SK-N-SH treated with all-trans-retinoic acid at 6 μM for 48 hours (cell line): Measurements from ENCODE around the gene MFN2.

Source experiments
- ATAC-seq: fragments of 200-7000 bp; cut with Tn5 transposase; 3 replicates; pipeline ENCODE4 v1.9.1; 2020; ENCODE audit warnings: mild to moderate bottlenecking, moderate library complexity
- ARNTL ChIP-seq: fragments of 450-650 bp; formaldehyde crosslinking; IDR thresholded peaks from 2 replicates; pipeline ENCODE4 v1.5.0; 2020; ENCODE audit warnings: low read depth, mild to moderate bottlenecking, moderate library complexity, borderline replicate concordance
- BACH2 ChIP-seq: fragments of 250-450 bp; sonication (Bioruptor Pico); IDR thresholded peaks from 2 replicates; pipeline ENCODE4 v1.9.0; 2021; ENCODE audit warnings: mild to moderate bottlenecking, borderline replicate concordance
- CREB5 ChIP-seq: fragments of 250-450 bp; sonication (Bioruptor Pico); IDR thresholded peaks from 2 replicates; pipeline ENCODE4 v1.5.1; 2020; ENCODE audit warnings: low read depth, mild to moderate bottlenecking, moderate library complexity
- CSDC2 ChIP-seq: fragments of 250-450 bp; sonication (Bioruptor Pico); IDR thresholded peaks from 2 replicates; pipeline ENCODE4 v1.5.0; 2020; ENCODE audit warnings: mild to moderate bottlenecking, moderate library complexity
- ESRRG ChIP-seq: fragments of 250-450 bp; sonication (Bioruptor Pico); IDR thresholded peaks from 2 replicates; pipeline ENCODE4 v1.6.1; 2021; ENCODE audit warnings: mild to moderate bottlenecking
- GLIS3 ChIP-seq: fragments of 250-450 bp; sonication (Bioruptor Pico); IDR thresholded peaks from 2 replicates; pipeline ENCODE4 v1.5.0; 2020; ENCODE audit warnings: mild to moderate bottlenecking, moderate library complexity
- ISL1 ChIP-seq: fragments of 250-450 bp; sonication (Bioruptor Pico); IDR thresholded peaks from 2 replicates; pipeline ENCODE4 v2.1.2; 2022; ENCODE audit warnings: mild to moderate bottlenecking, moderate library complexity
- PPARA ChIP-seq: fragments of 250-450 bp; sonication (Bioruptor Pico); IDR thresholded peaks from 2 replicates; pipeline ENCODE4 v1.5.0; 2020; ENCODE audit warnings: mild to moderate bottlenecking, borderline replicate concordance
- RARB ChIP-seq: fragments of 250-450 bp; sonication (Bioruptor Pico); IDR thresholded peaks from 2 replicates; pipeline ENCODE4 v1.8.0; 2021; ENCODE audit warnings: mild to moderate bottlenecking, moderate library complexity
- SNAI2 ChIP-seq: fragments of 250-450 bp; sonication (Bioruptor Pico); IDR thresholded peaks from 2 replicates; pipeline ENCODE4 v1.5.0; 2020; ENCODE audit warnings: mild to moderate bottlenecking, moderate library complexity
- TCF4 ChIP-seq: fragments of 250-450 bp; sonication (Bioruptor Pico); IDR thresholded peaks from 2 replicates; pipeline ENCODE4 v1.8.0; 2021; ENCODE audit warnings: mild to moderate bottlenecking, moderate library complexity, borderline replicate concordance
- TOX ChIP-seq: fragments of 250-450 bp; sonication (Bioruptor Pico); IDR thresholded peaks from 2 replicates; pipeline ENCODE4 v1.8.0; 2021; ENCODE audit warnings: mild to moderate bottlenecking, moderate library complexity, borderline replicate concordance
- TSHZ2 ChIP-seq: fragments of 250-450 bp; sonication (Bioruptor Pico); IDR thresholded peaks from 2 replicates; pipeline ENCODE4 v1.5.0; 2020; ENCODE audit warnings: mild to moderate bottlenecking, moderate library complexity
- ZC3H10 ChIP-seq: fragments of 250-450 bp; sonication (Bioruptor Pico); IDR thresholded peaks from 2 replicates; pipeline ENCODE4 v1.5.1; 2021; ENCODE audit warnings: mild to moderate bottlenecking, moderate library complexity
- ZFP3 ChIP-seq: fragments of 250-450 bp; sonication (Bioruptor Pico); IDR thresholded peaks from 2 replicates; pipeline ENCODE4 v1.5.0; 2020; ENCODE audit warnings: mild to moderate bottlenecking, moderate library complexity
- ZFP30 ChIP-seq: fragments of 450-650 bp; formaldehyde crosslinking; IDR thresholded peaks from 2 replicates; pipeline ENCODE4 v1.5.0; 2022; ENCODE audit warnings: mild to moderate bottlenecking, moderate library complexity
- ZNF565 ChIP-seq: fragments of 450-650 bp; formaldehyde crosslinking; conservative IDR thresholded peaks from 2 replicates; pipeline ENCODE4 v1.5.0; 2020; ENCODE audit warnings: low read depth, mild to moderate bottlenecking, moderate library complexity
- ZNF70 ChIP-seq: fragments of 450-650 bp; formaldehyde crosslinking; IDR thresholded peaks from 2 replicates; pipeline ENCODE4 v1.5.0; 2020; ENCODE audit warnings: mild to moderate bottlenecking, moderate library complexity
- ZNF8 ChIP-seq: fragments of 450-650 bp; formaldehyde crosslinking; IDR thresholded peaks from 2 replicates; pipeline ENCODE4 v1.5.0; 2020; ENCODE audit warnings: mild to moderate bottlenecking, moderate library complexity
- TF ChIP-seq, protein P1 (sequence below): fragments of 250-450 bp; sonication (Bioruptor Pico); IDR thresholded peaks from 2 replicates; pipeline ENCODE4 v1.5.1; 2021; ENCODE audit warnings: mild to moderate bottlenecking, moderate library complexity

MFN2 gene

GRCh38 chr1:12052997-12053686 lies 72.9 kb downstream of the MFN2 start (continued):
- TF ChIP-seq GLIS3 (CRISPR knock-in tag) = no peak
- TF ChIP-seq ZC3H10 (CRISPR knock-in tag) = no peak
- TF ChIP-seq, all 23 proteins: peak for 0

GRCh38 chr1:12053752-12054548 lies 73.7 kb downstream of the MFN2 start:
- ATAC-seq = no peak

DNA sequence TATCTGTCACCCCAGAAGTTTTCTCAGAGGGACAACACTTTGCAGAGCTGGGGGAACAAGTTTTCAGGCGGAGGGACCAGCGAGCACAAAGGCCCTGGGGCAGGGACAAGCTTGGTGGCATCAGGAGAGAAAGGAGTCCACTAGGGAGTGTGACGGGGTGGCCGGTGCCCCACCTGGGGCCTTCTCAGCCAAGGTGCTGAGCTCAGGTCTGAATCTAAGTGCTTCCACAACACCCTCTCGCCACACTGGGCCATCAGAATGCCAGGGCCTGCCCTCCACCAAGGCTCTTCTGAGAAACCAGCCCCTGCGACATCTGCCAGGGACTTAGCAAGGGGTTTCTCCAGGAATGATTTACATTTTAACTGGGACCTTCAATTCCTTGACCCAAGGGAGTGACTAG lies 75.0 kb downstream of the MFN2 start:
- TF ChIP-seq CREB5 (CRISPR knock-in tag) (no peak), ZNF565 (CRISPR knock-in tag) (no peak), ZNF70 (CRISPR knock-in tag) (no peak), SNAI2 (CRISPR knock-in tag) (no peak), PPARA (CRISPR knock-in tag) (no peak), ZFP30 (CRISPR knock-in tag) (no peak), GLIS3 (CRISPR knock-in tag) (no peak), TCF4 (CRISPR knock-in tag) (no peak), ZNF8 (CRISPR knock-in tag) (no peak), ARNTL (CRISPR knock-in tag) (no peak), RARB (CRISPR knock-in tag) (no peak), TOX (no peak), ESRRG (CRISPR knock-in tag) (no peak), ZC3H10 (CRISPR knock-in tag) (no peak), BACH2 (CRISPR knock-in tag) (no peak), ISL1 (CRISPR knock-in tag) (no peak)
- no peak for ATAC-seq

More at GRCh38 chr1:12053752-12054548, 73.7 kb downstream of the MFN2 start:
- TF ChIP-seq PPARA (CRISPR knock-in tag) = no peak
- no peak for TF ChIP-seq ESRRG (CRISPR knock-in tag)
- no peak for TF ChIP-seq ZFP30 (CRISPR knock-in tag)
- TF ChIP-seq BACH2 (CRISPR knock-in tag) = no peak
- TF ChIP-seq, protein P1, sequence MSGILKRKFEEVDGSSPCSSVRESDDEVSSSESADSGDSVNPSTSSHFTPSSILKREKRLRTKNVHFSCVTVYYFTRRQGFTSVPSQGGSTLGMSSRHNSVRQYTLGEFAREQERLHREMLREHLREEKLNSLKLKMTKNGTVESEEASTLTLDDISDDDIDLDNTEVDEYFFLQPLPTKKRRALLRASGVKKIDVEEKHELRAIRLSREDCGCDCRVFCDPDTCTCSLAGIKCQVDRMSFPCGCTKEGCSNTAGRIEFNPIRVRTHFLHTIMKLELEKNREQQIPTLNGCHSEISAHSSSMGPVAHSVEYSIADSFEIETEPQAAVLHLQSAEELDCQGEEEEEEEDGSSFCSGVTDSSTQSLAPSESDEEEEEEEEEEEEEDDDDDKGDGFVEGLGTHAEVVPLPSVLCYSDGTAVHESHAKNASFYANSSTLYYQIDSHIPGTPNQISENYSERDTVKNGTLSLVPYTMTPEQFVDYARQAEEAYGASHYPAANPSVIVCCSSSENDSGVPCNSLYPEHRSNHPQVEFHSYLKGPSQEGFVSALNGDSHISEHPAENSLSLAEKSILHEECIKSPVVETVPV (CRISPR knock-in tag) = no peak
- TF ChIP-seq ISL1 (CRISPR knock-in tag) = no peak

DNA sequence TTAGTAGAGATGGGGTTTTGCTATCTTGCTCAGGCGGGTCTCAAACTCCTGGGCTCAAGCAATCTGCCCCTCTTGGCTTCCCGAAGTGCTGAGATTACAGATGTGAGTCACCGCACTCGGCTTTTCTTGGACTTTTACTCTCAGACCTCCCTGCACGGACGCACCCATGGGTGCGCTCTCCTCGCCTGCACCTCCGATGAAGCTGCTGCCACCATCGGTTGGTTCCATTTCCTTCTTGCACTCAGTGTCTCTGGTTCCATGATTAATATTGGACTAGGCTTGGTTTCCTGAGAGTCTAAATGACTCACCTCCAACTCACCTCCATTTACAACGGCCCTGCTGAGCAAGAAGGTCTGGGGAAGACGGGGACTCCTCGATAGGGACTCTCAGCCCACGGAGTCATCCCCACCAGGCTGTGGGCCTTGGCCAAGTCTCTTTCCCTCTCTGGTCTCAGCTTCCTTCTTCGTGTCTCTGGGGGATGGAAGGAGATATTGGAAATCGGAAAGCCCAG lies 76.1 kb downstream of the MFN2 start:
- no peak for ATAC-seq
- TF ChIP-seq SNAI2 (CRISPR knock-in tag) = no peak
- no peak for TF ChIP-seq TSHZ2 (CRISPR knock-in tag)
- no peak for TF ChIP-seq ZC3H10 (CRISPR knock-in tag)
- no peak for TF ChIP-seq ZFP3 (CRISPR knock-in tag)
- TF ChIP-seq ISL1 (CRISPR knock-in tag) = no peak
- no peak for TF ChIP-seq RARB (CRISPR knock-in tag)

- ATAC-seq = no peak
Observed at GRCh38 chr1:12057382-12057781, 77.1 kb downstream of the MFN2 start.

More at GRCh38 chr1:12057382-12057781, 77.1 kb downstream of the MFN2 start:
- TF ChIP-seq ZNF565 (CRISPR knock-in tag) (no peak), RARB (CRISPR knock-in tag) (no peak), GLIS3 (CRISPR knock-in tag) (no peak), CSDC2 (CRISPR knock-in tag) (no peak), TSHZ2 (CRISPR knock-in tag) (no peak), BACH2 (CRISPR knock-in tag) (no peak), PPARA (CRISPR knock-in tag) (no peak), ZNF70 (CRISPR knock-in tag) (no peak)
